GM18868 (cell line): Measurements from ENCODE around the gene ODF2.

Experiments
- ATAC-seq: cut with Tn5 transposase; IDR thresholded peaks from one replicate; pipeline ENCODE4 v1.9.1; 2021; ENCODE audit warnings: mild to moderate bottlenecking, moderate library complexity; ENCODE audit not compliant: unreplicated experiment

The ODF2 gene

DNA sequence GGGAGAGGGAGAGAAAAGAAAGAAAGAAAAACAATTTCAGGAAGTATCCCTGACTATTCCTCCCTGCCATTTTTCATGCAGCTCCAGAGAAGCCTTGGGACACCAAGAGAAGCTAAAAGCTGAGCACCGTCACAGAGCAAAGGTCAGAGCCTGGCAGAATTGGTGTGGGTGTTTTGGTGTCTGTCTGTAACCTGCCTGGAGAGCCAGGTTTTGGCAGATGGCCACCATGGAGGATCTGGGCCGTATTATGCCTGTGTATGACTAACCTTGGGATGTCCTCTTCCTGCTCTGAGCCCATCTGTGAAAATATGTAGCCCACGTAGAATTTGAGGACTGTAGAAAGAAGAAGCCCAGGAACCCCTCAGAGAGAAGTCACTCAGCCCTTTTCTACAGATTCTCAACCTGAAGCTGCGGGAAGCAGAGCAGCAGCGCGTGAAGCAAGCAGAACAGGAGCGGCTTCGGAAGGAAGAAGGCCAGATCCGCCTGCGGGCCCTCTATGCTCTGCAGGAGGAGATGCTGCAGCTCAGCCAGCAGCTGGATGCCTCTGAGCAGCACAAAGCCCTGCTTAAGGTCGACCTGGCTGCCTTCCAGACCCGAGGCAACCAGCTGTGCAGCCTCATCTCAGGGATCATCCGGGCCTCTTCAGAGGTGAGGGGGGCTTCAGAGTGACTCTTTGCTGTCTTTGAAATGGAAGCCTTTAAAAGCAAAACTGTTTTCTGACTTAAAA lies 67.6 kb downstream of the ODF2 start:
- ATAC-seq = no peak

DNA sequence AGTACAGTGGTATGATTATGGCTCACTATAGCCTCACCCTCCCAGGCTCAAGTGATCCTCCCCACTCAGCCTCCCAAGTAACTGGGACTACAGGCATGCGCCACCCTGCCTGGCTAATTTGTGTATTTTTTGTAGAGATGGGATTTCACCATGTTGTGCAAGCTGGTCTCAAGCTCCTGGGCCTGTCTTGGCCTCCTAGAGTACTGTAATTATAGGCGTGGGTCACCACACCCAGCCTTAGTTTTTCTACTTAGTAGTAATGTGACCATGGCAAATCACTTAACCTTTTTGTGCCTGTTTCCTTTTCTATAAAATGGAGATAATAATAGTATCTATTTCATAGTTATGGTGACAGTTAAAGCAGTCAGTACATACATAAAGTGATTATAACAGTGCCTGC lies 70.9 kb downstream of the ODF2 start:
- no peak for ATAC-seq

DNA sequence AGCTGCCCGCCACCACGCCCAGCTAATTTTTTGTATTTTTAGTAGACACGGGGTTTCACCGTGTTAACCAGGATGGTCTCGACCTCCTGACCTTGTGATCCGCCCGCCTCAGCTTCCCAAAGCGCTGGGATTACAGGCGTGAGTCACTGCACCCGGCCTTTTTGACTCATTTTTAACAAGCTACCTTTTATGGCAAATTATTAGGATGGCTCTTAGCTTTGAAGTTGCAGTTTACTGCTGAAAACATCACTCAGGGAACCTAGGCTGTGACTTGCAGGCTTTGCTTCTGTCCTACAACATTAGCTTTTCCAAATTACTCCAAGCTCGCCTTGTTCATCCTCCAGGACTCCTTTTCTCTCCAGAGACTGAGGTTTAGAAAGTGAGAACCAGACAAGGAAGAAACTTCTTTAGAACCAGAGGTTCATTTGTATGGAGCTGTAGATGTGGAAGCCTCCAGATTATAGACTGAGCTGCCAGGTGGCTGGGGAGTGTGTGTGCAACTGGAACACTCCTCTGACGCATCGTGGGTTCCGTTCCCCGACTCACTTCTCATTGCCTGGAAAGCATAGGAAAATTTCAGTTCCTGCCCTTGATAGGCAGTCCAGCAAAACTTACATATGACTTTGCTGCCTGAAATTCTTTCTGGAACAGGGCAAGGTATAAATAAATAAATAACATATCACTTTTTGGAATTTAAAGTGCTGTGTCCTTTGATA lies 72.8 kb downstream of the ODF2 start:
- ATAC-seq = no peak

DNA sequence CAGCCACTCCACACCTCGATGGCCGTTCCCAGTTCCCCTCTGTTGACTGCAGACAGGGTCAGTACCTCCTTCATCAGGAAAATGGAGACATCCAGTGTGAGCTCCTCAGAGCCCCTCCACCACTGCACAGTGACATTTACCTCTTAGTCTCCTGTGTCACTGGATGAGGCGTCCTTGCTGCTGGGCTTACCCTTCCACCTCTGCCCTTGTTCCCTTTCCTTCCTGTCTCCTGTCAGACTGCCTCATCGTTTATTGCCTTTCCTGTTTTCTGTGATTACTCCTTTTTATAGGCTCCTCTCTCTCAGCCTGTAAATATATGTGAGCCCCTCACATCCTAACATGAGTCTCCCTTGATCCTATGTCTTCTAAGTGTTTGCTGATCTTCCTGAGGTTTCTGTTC lies 73.4 kb downstream of the ODF2 start:
- ATAC-seq = no peak

DNA sequence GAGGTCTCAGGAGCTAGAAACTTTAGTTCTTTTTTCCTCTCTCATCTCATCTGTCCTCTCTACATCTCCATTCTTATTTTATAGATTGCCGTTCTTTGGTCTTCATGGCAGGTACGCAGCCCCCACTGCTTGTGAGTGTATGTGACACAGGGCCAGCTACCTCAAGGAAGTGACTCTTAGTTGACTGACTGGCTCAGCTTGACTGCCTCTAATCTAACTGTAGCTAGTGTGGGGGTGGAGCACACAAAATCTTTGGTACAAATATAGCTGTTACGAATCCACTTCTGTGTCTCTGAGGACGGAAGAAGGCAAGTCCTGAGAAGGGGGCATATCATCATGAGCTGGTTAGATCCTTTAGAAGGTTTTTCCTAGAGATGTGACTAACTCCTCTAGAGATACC lies 76.8 kb downstream of the ODF2 start:
- no peak for ATAC-seq

DNA sequence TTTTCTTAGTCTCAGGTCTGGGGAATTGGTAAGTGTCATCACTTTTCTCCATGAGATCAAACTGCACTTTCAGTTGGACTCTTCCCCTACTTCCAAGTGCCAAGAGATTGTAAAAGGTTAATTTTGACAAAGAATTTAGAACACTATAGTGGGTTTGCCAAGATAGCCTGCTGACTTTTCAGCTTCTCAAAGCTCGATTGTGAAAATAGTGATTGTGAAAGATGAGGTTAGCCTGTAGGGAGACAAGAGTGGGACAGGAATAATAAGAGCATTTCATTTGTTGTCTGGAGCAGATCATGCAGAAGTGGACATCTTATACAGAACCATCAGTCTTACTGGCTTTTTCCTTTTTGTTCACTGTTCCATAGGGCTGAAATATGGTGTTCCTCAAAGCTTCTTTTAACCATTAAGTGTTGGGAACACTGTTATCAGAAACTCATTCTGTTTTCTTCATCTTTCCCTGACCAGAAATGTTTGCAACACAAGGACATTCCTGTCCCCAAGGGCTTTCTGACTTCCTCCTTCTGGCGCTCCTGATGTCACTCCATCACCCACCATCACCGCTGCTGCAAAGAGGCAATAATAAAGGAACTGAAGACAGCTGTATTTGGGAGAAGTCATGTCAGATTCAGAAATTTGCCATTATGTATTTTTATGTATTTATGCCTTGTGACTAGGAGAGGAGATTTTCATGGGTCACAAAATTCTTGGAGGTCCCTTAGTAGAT lies 85.0 kb downstream of the ODF2 start:
- no peak for ATAC-seq

DNA sequence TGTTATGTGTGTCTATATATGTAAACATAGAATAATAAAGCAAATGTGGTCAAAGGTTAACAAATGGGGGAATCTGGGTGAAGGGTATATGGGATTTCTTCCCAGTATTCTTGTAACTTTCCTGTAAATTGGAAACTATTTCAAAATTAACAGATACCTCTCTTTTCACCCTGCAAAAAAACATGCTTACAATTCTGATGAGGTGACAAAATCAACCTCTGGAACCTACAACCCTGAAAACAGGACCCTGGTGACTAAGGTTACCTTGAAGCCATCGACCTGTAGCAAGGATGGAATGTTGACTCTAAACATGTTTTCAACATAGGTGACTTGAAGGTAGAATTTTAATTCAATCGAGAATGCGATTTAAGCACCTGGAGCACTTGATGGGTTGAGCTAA lies 90.7 kb downstream of the ODF2 start:
- no peak for ATAC-seq

DNA sequence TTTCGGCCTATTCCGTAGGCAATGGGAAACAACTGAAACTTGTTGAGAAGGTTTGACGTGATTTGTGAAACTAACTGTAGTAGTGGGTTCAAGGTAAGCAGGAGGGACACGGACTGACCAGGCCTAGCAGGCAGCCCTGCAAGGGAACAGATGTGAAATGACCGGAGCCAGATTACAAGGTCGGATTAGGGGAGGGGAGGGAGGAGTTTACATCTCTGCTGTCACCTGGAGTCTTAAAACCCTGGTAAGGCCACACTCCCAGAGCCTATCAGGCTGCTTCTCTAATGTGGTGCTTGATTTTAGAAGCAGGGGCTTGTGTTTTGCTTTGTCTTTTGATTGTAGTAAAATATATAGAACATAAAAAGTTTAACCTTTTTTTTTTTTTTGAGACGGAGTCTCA lies 93.1 kb downstream of the ODF2 start:
- ATAC-seq = no peak

DNA sequence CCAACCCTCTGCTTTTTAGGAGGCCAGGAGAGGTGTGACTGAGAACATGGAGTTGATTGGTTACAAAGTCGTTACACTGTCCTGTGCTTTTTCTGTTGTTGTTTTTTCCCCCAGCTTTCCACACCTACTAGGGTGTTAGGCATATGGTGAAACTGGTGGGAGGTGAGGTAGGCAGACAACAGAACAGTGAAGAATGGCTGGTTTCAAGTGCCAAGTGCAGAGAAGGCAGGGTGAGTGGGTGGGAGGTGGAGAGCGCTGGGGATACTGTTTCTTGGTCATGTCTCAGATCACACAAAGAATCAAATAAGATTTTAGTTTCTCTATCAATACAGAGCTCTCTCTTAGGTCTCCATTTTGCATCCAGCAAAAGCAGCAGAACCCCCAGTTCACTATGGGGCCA lies 94.4 kb downstream of the ODF2 start:
- no peak for ATAC-seq
